HEK293 (cell line): ENCODE results near the gene SIGLECL1.
"Not testable (repeated sequence)": the region's sequence is repeated elsewhere in the genome, so short reads cannot be mapped to it uniquely, and the experiment has no call there.

Source experiments
- CTCF ChIA-PET: fragments of 350-600 bp; formaldehyde crosslinking; extraction: SDS; loops from one replicate; lab custom pipeline; 2021; ENCODE audit warnings: antibody characterized with exemption; lab: Yijun Ruan, JAX
- POLR2A ChIA-PET: fragments of 300-600 bp; formaldehyde crosslinking; extraction: SDS; loops from one replicate; lab custom pipeline; 2020; ENCODE audit warnings: antibody characterized with exemption, inconsistent platforms; lab: Yijun Ruan, JAX
- H3K27ac ChIP-seq: fragments of 200-500 bp; sonication (Bioruptor generic); 2 replicates; pipeline ENCODE4 v1.5.1; 2014; ENCODE audit warnings: low read depth, low read length, control low read depth, inconsistent platforms; ENCODE audit errors: extremely low read depth
- H3K36me3 ChIP-seq, 2 experiments: fragments of 200-500 bp in 1 of 2; sonication (Bioruptor generic) in 1 of 2; 1 replicate in 1 of 2; 2 replicates in 1 of 2; pipeline ENCODE4 v1.5.1; 2014 to 2017; ENCODE audit warnings: inconsistent platforms in 2 of 2, low read length in 2 of 2; ENCODE audit not compliant: control insufficient read depth in 2 of 2, insufficient read depth in 1 of 2
- H3K4me1 ChIP-seq: fragments of 200-500 bp; sonication (Bioruptor generic); 2 replicates; pipeline ENCODE4 v1.5.1; 2014; ENCODE audit warnings: mild to moderate bottlenecking, low read length, inconsistent platforms; ENCODE audit not compliant: control insufficient read depth, insufficient read depth
- H3K4me3 ChIP-seq: 2 replicates; pipeline ENCODE4 v1.5.1; 2011; ENCODE audit warnings: low read depth, mild to moderate bottlenecking, control low read depth, low read length, moderate library complexity
- H3K9me3 ChIP-seq: fragments of 200-500 bp; sonication (Bioruptor generic); 2 replicates; pipeline ENCODE4 v1.5.1; 2014; ENCODE audit warnings: low read depth, low read length, inconsistent platforms; ENCODE audit not compliant: control insufficient read depth, insufficient read depth
- EGR2 ChIP-seq: fragments of 450-650 bp; formaldehyde crosslinking; IDR thresholded peaks from 2 replicates; pipeline ENCODE4 v1.5.1; 2016; ENCODE audit warnings: low read depth, missing biosample characterization, missing genetic modification characterization
- HOXD13 ChIP-seq: sonication (generic); formaldehyde crosslinking; IDR thresholded peaks from 2 replicates; pipeline ENCODE4 v1.8.0; 2022; ENCODE audit warnings: missing genetic modification reagents, borderline replicate concordance
- KLF1 ChIP-seq: fragments of 450-650 bp; formaldehyde crosslinking; IDR thresholded peaks from 2 replicates; pipeline ENCODE4 v1.5.1; 2016; ENCODE audit warnings: missing biosample characterization, missing genetic modification characterization
- MEIS1 ChIP-seq: sonication (generic); formaldehyde crosslinking; IDR thresholded peaks from 2 replicates; pipeline ENCODE4 v1.8.1; 2022; ENCODE audit warnings: missing genetic modification reagents, mild to moderate bottlenecking, borderline replicate concordance
- SCRT2 ChIP-seq: fragments of 450-650 bp; formaldehyde crosslinking; IDR thresholded peaks from 2 replicates; pipeline ENCODE4 v1.5.1; 2016; ENCODE audit warnings: missing biosample characterization, missing genetic modification characterization
- YY1 ChIP-seq: fragments of 450-650 bp; formaldehyde crosslinking; IDR thresholded peaks from 2 replicates; pipeline ENCODE4 v1.5.1; 2018; ENCODE audit warnings: missing biosample characterization, missing genetic modification characterization
- ZBTB1 ChIP-seq: fragments of 450-650 bp; formaldehyde crosslinking; IDR thresholded peaks from 2 replicates; pipeline ENCODE4 v1.5.1; 2016; ENCODE audit warnings: missing biosample characterization, missing genetic modification characterization
- ZIC2 ChIP-seq: fragments of 450-650 bp; formaldehyde crosslinking; IDR thresholded peaks from 2 replicates; pipeline ENCODE4 v1.5.1; 2016; ENCODE audit warnings: missing biosample characterization, missing genetic modification characterization
- ZNF221 ChIP-seq: fragments of 450-650 bp; formaldehyde crosslinking; IDR thresholded peaks from 2 replicates; pipeline ENCODE4 v1.5.1; 2017; ENCODE audit warnings: missing biosample characterization, missing genetic modification characterization, borderline replicate concordance
- ZNF239 ChIP-seq: fragments of 450-650 bp; formaldehyde crosslinking; IDR thresholded peaks from 2 replicates; pipeline ENCODE4 v1.5.1; 2016; ENCODE audit warnings: missing biosample characterization, missing genetic modification characterization
- ZNF302 ChIP-seq: fragments of 450-650 bp; formaldehyde crosslinking; IDR thresholded peaks from 2 replicates; pipeline ENCODE4 v1.5.1; 2016; ENCODE audit warnings: missing biosample characterization, missing genetic modification characterization, low read depth
- ZNF521 ChIP-seq: fragments of 450-650 bp; formaldehyde crosslinking; IDR thresholded peaks from 2 replicates; pipeline ENCODE4 v1.5.1; 2017; ENCODE audit warnings: missing biosample characterization, mild to moderate bottlenecking, missing genetic modification characterization
- ZNF548 ChIP-seq: fragments of 450-650 bp; formaldehyde crosslinking; IDR thresholded peaks from 2 replicates; pipeline ENCODE4 v1.5.1; 2016; ENCODE audit warnings: missing biosample characterization, missing genetic modification characterization
- ZNF624 ChIP-seq: fragments of 450-650 bp; formaldehyde crosslinking; IDR thresholded peaks from 2 replicates; pipeline ENCODE4 v1.5.1; 2017; ENCODE audit warnings: missing biosample characterization, missing genetic modification characterization
- ZNF654 ChIP-seq: fragments of 450-650 bp; formaldehyde crosslinking; IDR thresholded peaks from 2 replicates; pipeline ENCODE4 v1.5.1; 2016; ENCODE audit warnings: low read depth, missing biosample characterization, missing genetic modification characterization
- ZNF701 ChIP-seq: fragments of 450-650 bp; formaldehyde crosslinking; IDR thresholded peaks from 2 replicates; pipeline ENCODE4 v1.5.1; 2016; ENCODE audit warnings: missing biosample characterization, missing genetic modification characterization
- ZNF707 ChIP-seq: fragments of 450-650 bp; formaldehyde crosslinking; IDR thresholded peaks from 2 replicates; pipeline ENCODE4 v1.5.1; 2016; ENCODE audit warnings: missing biosample characterization, missing genetic modification characterization
- TF ChIP-seq, protein P1 (sequence below): fragments of 450-650 bp; formaldehyde crosslinking; optimal IDR thresholded peaks from 2 replicates; pipeline ENCODE3; 2016; ENCODE audit warnings: missing biosample characterization, mild to moderate bottlenecking, missing genetic modification characterization
- TF ChIP-seq, protein P2 (sequence below): fragments of 450-650 bp; formaldehyde crosslinking; IDR thresholded peaks from 2 replicates; pipeline ENCODE4 v1.5.1; 2016; ENCODE audit warnings: missing biosample characterization, missing genetic modification characterization
- TF ChIP-seq, protein P3 (sequence below): fragments of 450-650 bp; formaldehyde crosslinking; conservative IDR thresholded peaks from 2 replicates; pipeline ENCODE4 v1.5.1; 2016; ENCODE audit warnings: low read depth, missing biosample characterization, missing genetic modification characterization
- TF ChIP-seq, protein P4 (sequence below): fragments of 450-650 bp; formaldehyde crosslinking; IDR thresholded peaks from 2 replicates; pipeline ENCODE4 v1.5.1; 2016; ENCODE audit warnings: missing biosample characterization, missing genetic modification characterization

SIGLECL1 gene

DNA sequence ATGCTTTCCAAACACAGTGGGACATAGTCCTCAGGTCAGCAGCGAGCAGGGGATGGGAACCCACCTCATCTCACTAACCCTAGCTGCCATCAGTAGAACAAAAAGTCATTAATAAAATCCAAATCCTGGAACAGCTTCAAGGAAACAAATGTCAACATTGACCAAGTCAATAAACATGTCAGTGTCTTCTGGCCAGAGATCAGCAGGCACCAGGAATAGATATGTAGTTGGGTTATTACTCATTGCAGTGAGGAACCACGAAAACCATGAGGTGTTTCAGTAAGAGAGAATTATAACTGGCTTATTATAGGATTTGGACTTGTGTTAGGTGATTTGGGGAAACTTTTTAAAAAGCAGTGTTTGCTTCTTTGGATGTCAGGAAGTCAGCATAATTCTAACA is 43.1 kb upstream of the SIGLECL1 start (continued):
- TF ChIP-seq, protein P1, sequence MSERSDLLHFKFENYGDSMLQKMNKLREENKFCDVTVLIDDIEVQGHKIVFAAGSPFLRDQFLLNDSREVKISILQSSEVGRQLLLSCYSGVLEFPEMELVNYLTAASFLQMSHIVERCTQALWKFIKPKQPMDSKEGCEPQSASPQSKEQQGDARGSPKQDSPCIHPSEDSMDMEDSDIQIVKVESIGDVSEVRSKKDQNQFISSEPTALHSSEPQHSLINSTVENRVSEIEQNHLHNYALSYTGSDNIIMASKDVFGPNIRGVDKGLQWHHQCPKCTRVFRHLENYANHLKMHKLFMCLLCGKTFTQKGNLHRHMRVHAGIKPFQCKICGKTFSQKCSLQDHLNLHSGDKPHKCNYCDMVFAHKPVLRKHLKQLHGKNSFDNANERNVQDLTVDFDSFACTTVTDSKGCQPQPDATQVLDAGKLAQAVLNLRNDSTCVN (tag by site-specific recombination): no peak
- TF ChIP-seq, protein P2, sequence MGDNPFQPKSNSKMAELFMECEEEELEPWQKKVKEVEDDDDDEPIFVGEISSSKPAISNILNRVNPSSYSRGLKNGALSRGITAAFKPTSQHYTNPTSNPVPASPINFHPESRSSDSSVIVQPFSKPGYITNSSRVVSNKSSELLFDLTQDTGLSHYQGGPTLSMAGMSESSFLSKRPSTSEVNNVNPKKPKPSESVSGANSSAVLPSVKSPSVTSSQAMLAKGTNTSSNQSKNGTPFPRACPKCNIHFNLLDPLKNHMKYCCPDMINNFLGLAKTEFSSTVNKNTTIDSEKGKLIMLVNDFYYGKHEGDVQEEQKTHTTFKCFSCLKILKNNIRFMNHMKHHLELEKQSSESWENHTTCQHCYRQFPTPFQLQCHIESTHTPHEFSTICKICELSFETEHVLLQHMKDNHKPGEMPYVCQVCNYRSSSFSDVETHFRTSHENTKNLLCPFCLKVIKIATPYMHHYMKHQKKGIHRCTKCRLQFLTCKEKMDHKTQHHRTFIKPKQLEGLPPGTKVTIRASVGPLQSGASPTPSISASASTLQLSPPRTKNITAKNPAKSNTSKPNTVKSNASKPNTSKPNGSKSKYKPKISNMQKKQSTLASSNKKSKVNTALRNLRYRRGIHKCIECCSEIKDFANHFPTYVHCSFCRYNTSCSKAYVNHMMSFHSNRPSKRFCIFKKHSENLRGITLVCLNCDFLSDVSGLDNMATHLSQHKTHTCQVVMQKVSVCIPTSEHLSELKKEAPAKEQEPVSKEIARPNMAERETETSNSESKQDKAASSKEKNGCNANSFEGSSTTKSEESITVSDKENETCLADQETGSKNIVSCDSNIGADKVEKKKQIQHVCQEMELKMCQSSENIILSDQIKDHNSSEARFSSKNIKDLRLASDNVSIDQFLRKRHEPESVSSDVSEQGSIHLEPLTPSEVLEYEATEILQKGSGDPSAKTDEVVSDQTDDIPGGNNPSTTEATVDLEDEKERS (tag by site-specific recombination): no peak

DNA sequence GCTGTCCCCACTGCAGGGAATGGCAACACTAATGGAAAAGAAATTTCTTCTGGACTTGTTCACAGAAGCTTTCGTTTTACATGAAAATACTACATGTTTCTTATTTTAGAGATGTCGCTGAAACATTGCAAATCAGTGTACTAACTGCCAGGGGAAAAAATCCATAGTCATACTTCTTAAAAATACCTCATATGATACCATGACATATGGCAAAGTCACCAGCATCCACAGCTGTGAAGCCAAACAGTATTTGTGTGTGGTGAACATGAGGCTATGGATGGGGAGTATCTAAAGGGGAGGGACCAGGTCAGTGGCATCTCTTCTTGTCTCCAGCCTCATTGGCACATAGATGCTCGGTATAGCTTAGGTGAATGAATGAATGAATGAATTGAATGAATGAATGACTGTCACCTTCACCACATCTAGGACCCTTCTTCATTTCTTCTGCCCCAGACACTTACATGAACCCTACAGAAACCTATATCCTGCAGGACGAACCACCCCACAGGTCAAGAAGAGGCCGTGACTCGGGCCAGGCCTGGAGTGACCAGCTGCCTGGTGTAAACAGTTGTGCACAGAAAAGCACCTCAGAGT is 40.6 kb upstream of the SIGLECL1 start:
- ChIA-PET CTCF (no interaction called here), POLR2A (no interaction called here)
- TF ChIP-seq SCRT2 (tag by site-specific recombination) (no peak), EGR2 (no peak)

DNA sequence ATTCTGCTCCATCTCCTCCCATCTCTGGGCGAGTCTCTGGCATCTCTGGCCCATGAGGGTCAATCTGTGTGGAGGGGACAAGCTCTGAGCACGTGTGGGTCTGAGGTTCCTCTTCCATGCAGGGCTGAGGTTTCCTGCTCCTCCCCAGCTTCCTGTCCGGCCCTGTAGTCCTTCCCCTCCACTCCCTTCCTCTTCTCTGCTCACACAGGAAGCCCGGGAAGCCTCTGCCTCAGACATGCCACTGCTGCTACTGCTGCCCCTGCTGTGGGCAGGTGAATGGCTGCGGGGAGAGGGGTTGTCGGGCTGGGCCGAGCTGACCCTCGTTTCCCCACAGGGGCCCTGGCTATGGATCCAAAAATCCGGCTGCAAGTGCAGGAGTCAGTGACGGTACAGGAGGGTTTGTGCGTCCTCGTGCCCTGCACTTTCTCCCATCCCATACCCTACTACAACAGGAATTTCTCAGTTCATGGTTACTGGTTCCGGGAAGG is 40.0 kb upstream of the SIGLECL1 start:
- TF ChIP-seq, protein P3, sequence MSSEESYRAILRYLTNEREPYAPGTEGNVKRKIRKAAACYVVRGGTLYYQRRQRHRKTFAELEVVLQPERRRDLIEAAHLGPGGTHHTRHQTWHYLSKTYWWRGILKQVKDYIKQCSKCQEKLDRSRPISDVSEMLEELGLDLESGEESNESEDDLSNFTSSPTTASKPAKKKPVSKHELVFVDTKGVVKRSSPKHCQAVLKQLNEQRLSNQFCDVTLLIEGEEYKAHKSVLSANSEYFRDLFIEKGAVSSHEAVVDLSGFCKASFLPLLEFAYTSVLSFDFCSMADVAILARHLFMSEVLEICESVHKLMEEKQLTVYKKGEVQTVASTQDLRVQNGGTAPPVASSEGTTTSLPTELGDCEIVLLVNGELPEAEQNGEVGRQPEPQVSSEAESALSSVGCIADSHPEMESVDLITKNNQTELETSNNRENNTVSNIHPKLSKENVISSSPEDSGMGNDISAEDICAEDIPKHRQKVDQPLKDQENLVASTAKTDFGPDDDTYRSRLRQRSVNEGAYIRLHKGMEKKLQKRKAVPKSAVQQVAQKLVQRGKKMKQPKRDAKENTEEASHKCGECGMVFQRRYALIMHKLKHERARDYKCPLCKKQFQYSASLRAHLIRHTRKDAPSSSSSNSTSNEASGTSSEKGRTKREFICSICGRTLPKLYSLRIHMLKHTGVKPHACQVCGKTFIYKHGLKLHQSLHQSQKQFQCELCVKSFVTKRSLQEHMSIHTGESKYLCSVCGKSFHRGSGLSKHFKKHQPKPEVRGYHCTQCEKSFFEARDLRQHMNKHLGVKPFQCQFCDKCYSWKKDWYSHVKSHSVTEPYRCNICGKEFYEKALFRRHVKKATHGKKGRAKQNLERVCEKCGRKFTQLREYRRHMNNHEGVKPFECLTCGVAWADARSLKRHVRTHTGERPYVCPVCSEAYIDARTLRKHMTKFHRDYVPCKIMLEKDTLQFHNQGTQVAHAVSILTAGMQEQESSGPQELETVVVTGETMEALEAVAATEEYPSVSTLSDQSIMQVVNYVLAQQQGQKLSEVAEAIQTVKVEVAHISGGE (tag by site-specific recombination): peak; percentile 63
- H3K9me3 ChIP-seq, H3K27ac ChIP-seq, CTCF ChIA-PET, H3K4me1 ChIP-seq, H3K36me3 ChIP-seq, POLR2A ChIA-PET, H3K4me3 ChIP-seq: not testable (repeated sequence)

More for the DNA sequence above, 40.6 kb upstream of the SIGLECL1 start:
- Histone ChIP-seq H3K4me1 (no peaks in the 10 kb centered on the region), H3K36me3 (no peaks in the 10 kb centered on the region), H3K27ac (no peak overlapping the region), H3K9me3 (no peaks in the 10 kb centered on the region), H3K4me3 (no peak overlapping the region)

DNA sequence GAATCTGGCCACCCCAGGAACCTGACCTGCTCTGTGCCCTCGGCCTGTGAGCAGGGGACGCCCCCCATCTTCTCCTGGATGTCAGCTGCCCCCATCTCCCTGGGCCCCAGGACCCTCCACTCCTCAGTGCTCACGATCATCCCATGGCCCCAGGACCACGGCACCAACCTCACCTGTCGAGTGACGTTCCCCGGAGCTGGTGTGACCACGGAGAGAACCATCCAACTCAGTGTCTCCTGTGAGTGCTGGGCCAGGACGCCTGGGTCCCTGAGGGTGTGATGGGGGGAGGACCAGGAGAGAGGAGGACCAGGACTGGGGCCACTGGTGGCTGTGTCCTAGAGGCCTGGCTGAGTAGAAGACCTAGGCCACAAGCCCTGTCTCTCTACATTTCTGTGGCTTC is 39.0 kb upstream of the SIGLECL1 start:
- no peak overlapping the region for H3K4me3 ChIP-seq
- POLR2A ChIA-PET: no interaction called here
- no peaks in the 10 kb centered on the region for H3K9me3 ChIP-seq
- CTCF ChIA-PET: no interaction called here
- H3K27ac ChIP-seq: no peak overlapping the region
- H3K36me3 ChIP-seq: no peaks in the 10 kb centered on the region
- H3K4me1 ChIP-seq: no peaks in the 10 kb centered on the region
- TF ChIP-seq ZIC2 (tag by site-specific recombination) (no peak), ZBTB1 (tag by site-specific recombination) (no peak), ZNF521 (tag by site-specific recombination) (no peak), KLF1 (no peak), ZNF707 (tag by site-specific recombination) (no peak), HOXD13 (CRISPR knock-in tag) (no peak), ZNF654 (tag by site-specific recombination) (no peak), ZNF221 (tag by site-specific recombination) (no peak), ZNF701 (tag by site-specific recombination) (no peak), ZNF302 (tag by site-specific recombination) (no peak), MEIS1 (CRISPR knock-in tag) (no peak), ZNF624 (tag by site-specific recombination) (no peak), YY1 (tag by site-specific recombination) (no peak), ZNF548 (tag by site-specific recombination) (no peak), ZNF239 (tag by site-specific recombination) (no peak)
- TF ChIP-seq, protein P4, sequence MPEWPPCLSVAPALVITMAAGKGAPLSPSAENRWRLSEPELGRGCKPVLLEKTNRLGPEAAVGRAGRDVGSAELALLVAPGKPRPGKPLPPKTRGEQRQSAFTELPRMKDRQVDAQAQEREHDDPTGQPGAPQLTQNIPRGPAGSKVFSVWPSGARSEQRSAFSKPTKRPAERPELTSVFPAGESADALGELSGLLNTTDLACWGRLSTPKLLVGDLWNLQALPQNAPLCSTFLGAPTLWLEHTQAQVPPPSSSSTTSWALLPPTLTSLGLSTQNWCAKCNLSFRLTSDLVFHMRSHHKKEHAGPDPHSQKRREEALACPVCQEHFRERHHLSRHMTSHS (tag by site-specific recombination): no peak
